Middle frontal gyrus (tissue), 1 donor: ENCODE data around the gene RPLP2.

Experiments
- DNase-seq: peaks from one replicate; pipeline ENCODE4 v3.0.0-alpha.2; 2015; ENCODE audit warnings: low spot score; ENCODE audit errors: extremely low spot score

Gene RPLP2

GRCh38 chr11:823441-824291 is 13.9 kb downstream of the RPLP2 start:
- no peak for DNase-seq

- DNase-seq: peak; percentile 33
Observed at GRCh38 chr11:824292-824880, 14.6 kb downstream of the RPLP2 start.

- no peak for DNase-seq
Observed at GRCh38 chr11:824942-825341, 15.2 kb downstream of the RPLP2 start.

- no peak for DNase-seq
Observed at GRCh38 chr11:825366-826226, 15.8 kb downstream of the RPLP2 start.

- DNase-seq: no peak
Observed at GRCh38 chr11:826227-826621, 16.5 kb downstream of the RPLP2 start.

GRCh38 chr11:826836-827145 is 17.0 kb downstream of the RPLP2 start:
- DNase-seq: no peak

GRCh38 chr11:827146-827896 is 17.6 kb downstream of the RPLP2 start:
- no peak for DNase-seq

- no peak for DNase-seq
Observed at GRCh38 chr11:827897-828192, 18.1 kb downstream of the RPLP2 start, which contains the start of gene CRACR2B. Gene CRACR2B (plus strand): TSS chr11:827919. CDS start chr11:828608, 689 bp downstream.

- no peak for DNase-seq
Observed at GRCh38 chr11:828506-829175, 18.9 kb downstream of the RPLP2 start.

GRCh38 chr11:829176-829846 is 19.5 kb downstream of the RPLP2 start:
- DNase-seq: no peak

GRCh38 chr11:829847-830294 is 20.1 kb downstream of the RPLP2 start:
- no peak for DNase-seq

- DNase-seq: no peak
Observed at GRCh38 chr11:830295-831117, 20.7 kb downstream of the RPLP2 start.

- no peak for DNase-seq
Observed at GRCh38 chr11:831118-831864, 21.5 kb downstream of the RPLP2 start.

GRCh38 chr11:831961-832528 is 22.3 kb downstream of the RPLP2 start:
- DNase-seq: no peak

GRCh38 chr11:832529-833113 is 22.9 kb downstream of the RPLP2 start, which contains the start of gene CD151:
Gene CD151 (plus strand): TSS chr11:832952. CDS start chr11:836070, 3,118 bp downstream.
- DNase-seq: no peak

- DNase-seq: no peak
Observed at GRCh38 chr11:833114-833791, 23.5 kb downstream of the RPLP2 start.

GRCh38 chr11:833849-834311 is 24.1 kb downstream of the RPLP2 start:
- no peak for DNase-seq
